GM18520 (cell line): ENCODE data around the gene SMIM32.

Experiments
- ATAC-seq: cut with Tn5 transposase; IDR thresholded peaks from one replicate; pipeline ENCODE4 v1.9.1; 2021; ENCODE audit not compliant: unreplicated experiment

The SMIM32 gene

GRCh38 chr5:136208916-136209315 lies 16.0 kb upstream of the SMIM32 start:
- no peak for ATAC-seq

- no peak for ATAC-seq
These were observed 14.7 kb upstream of the SMIM32 start for GRCh38 chr5:136207631-136208030.

- no peak for ATAC-seq
These were observed 13.4 kb upstream of the SMIM32 start for GRCh38 chr5:136206361-136206760.

GRCh38 chr5:136205941-136206340 lies 13.0 kb upstream of the SMIM32 start:
- ATAC-seq: no peak

- no peak for ATAC-seq
These were observed 12.2 kb upstream of the SMIM32 start for GRCh38 chr5:136205061-136205702.

- ATAC-seq: no peak
These were observed 10.5 kb upstream of the SMIM32 start for GRCh38 chr5:136203303-136203922.

GRCh38 chr5:136202469-136203205 lies 9.7 kb upstream of the SMIM32 start:
- no peak for ATAC-seq

- ATAC-seq: no peak
These were observed 8.9 kb upstream of the SMIM32 start for GRCh38 chr5:136201870-136202269.

GRCh38 chr5:136200761-136201160 lies 7.8 kb upstream of the SMIM32 start:
- no peak for ATAC-seq

- no peak for ATAC-seq
These were observed 7.2 kb upstream of the SMIM32 start for GRCh38 chr5:136200130-136200529.

GRCh38 chr5:136199408-136199807 lies 6.4 kb upstream of the SMIM32 start:
- ATAC-seq: no peak

- no peak for ATAC-seq
These were observed 5.5 kb upstream of the SMIM32 start for GRCh38 chr5:136198453-136198852.

- no peak for ATAC-seq
These were observed 4.6 kb upstream of the SMIM32 start for GRCh38 chr5:136197462-136198142.

- no peak for ATAC-seq
These were observed 3.2 kb upstream of the SMIM32 start for GRCh38 chr5:136195971-136196820.

GRCh38 chr5:136194576-136194975 lies 1.6 kb upstream of the SMIM32 start:
- no peak for ATAC-seq

GRCh38 chr5:136193322-136193935 lies 467 bp upstream of the SMIM32 start:
- ATAC-seq: no peak

- no peak for ATAC-seq
These were observed 892 bp downstream of the SMIM32 start for GRCh38 chr5:136192015-136192525.

- ATAC-seq: no peak
These were observed 1.5 kb downstream of the SMIM32 start for GRCh38 chr5:136191304-136192014.

- ATAC-seq: no peak
These were observed 2.1 kb downstream of the SMIM32 start for GRCh38 chr5:136190904-136191303.
